Measurements from ENCODE around the gene ARF5. TPM values are rescaled to one million over a fixed set of nuclear protein-coding genes. Genes with fewer than 3 reads are reported as not detected.

ARF5 gene
- total and polyA plus RNA-seq, 7 experiments from 2014 or later = 74.6 to 158 (median 107) TPM

- Mint-ChIP-seq H3K4me1 (peaks cover 21 to 46% (median 40%) of the 10 kb centered on the region in 7 donors), H3K36me3 (peaks cover 5 to 52% (median 21%) of the 10 kb centered on the region in 5 donors), H3K9me3 (peaks cover 0 to 2% (median 0%) of the 10 kb centered on the region in 11 donors), H3K4me3 (no peak overlapping the region), H3K27ac (no peak overlapping the region), H3K27me3 (no peaks in the 10 kb centered on the region)
- Histone ChIP-seq H3K9me3 (ENCODE audit: control insufficient read depth in 2 of 3, low read length in 3 of 3) (no peaks in the 10 kb centered on the region), H3K27ac (ENCODE audit: low read depth, low read length) (no peak overlapping the region), H3K36me3 (ENCODE audit: control insufficient read depth in 2 of 3, insufficient read depth in 3 of 3, low read length in 3 of 3) (peaks cover 0 to 42% (median 6%) of the 10 kb centered on the region in 3 experiments), H3K4me3 (ENCODE audit: low read length) (no peak overlapping the region), H3K27me3 (ENCODE audit: control insufficient read depth in 2 of 2, insufficient read depth in 2 of 2, low read length in 2 of 2) (no peaks in the 10 kb centered on the region), H3K4me1 (ENCODE audit: control insufficient read depth in 2 of 2, insufficient read depth in 2 of 2, low read length in 2 of 2) (peaks cover 14 to 18% of the 10 kb centered on the region in 2 donors)
- ChIA-PET POLR2A (no interaction called here), CTCF (interaction anchor here (0.6 kb wide), 1 partner anchor 46 kb away, joined by 8 read pairs; no protein-coding TSS in a partner anchor)
- DNase-seq (no peak), ATAC-seq (no peak)
- intact Hi-C loops (cut with micrococcal nuclease) = no loop called here
Measured at GRCh38 chr7:127578036-127578684, 10.1 kb upstream of the ARF5 start.

- POLR2A ChIA-PET = no interaction called here
- peaks cover 27 to 53% (median 47%) of the 10 kb centered on the region in 7 donors for H3K4me1 Mint-ChIP-seq
- Histone ChIP-seq H3K27ac (ENCODE audit: low read depth, low read length) (no peak overlapping the region), H3K9me3 (ENCODE audit: control insufficient read depth in 2 of 3, low read length in 3 of 3) (no peaks in the 10 kb centered on the region), H3K4me3 (ENCODE audit: low read length) (no peak overlapping the region), H3K4me1 (ENCODE audit: control insufficient read depth in 2 of 2, insufficient read depth in 2 of 2, low read length in 2 of 2) (peaks cover 20 to 24% of the 10 kb centered on the region in 2 donors), H3K36me3 (ENCODE audit: control insufficient read depth in 2 of 3, insufficient read depth in 3 of 3, low read length in 3 of 3) (peaks cover 0 to 42% (median 6%) of the 10 kb centered on the region in 3 experiments), H3K27me3 (ENCODE audit: control insufficient read depth in 2 of 2, insufficient read depth in 2 of 2, low read length in 2 of 2) (no peaks in the 10 kb centered on the region)
- H3K27me3 Mint-ChIP-seq = no peaks in the 10 kb centered on the region
- ATAC-seq (no peak), DNase-seq (no peak)
- intact Hi-C loops (cut with micrococcal nuclease) = no loop called here
- no peak overlapping the region for H3K4me3 Mint-ChIP-seq
- peak overlapping the region in 2 of 9 donors; percentile 8 to 34 for H3K27ac Mint-ChIP-seq
- H3K36me3 Mint-ChIP-seq = peaks cover 8 to 59% (median 22%) of the 10 kb centered on the region in 5 donors
- CTCF ChIA-PET = interaction anchor here (0.6 to 0.9 kb wide), 2 partner anchors 45 to 231 kb away, joined by 8 to 10 read pairs; no protein-coding TSS in a partner anchor
- peaks cover 0 to 2% (median 0%) of the 10 kb centered on the region in 11 donors for H3K9me3 Mint-ChIP-seq
Measured at GRCh38 chr7:127578711-127579275, 9.4 kb upstream of the ARF5 start.

GRCh38 chr7:127580612-127581011 lies 7.6 kb upstream of the ARF5 start:
- no peak overlapping the region for H3K27ac ChIP-seq (ENCODE audit: low read depth, low read length)
- H3K4me1 ChIP-seq (ENCODE audit: control insufficient read depth in 2 of 2, insufficient read depth in 2 of 2, low read length in 2 of 2) = peaks cover 33 to 37% of the 10 kb centered on the region in 2 donors
- H3K9me3 Mint-ChIP-seq = peaks cover 0 to 2% (median 0%) of the 10 kb centered on the region in 11 donors
- peaks cover 38 to 70% (median 61%) of the 10 kb centered on the region in 7 donors for H3K4me1 Mint-ChIP-seq
- peaks cover 0 to 43% (median 6%) of the 10 kb centered on the region in 3 experiments for H3K36me3 ChIP-seq (ENCODE audit: control insufficient read depth in 2 of 3, insufficient read depth in 3 of 3, low read length in 3 of 3)
- CTCF ChIA-PET = no interaction called here
- H3K4me3 ChIP-seq (ENCODE audit: low read length) = no peak overlapping the region
- H3K27ac Mint-ChIP-seq = peak overlapping the region in 3 of 9 donors; percentile 0 to 13 (median 7)
- no peaks in the 10 kb centered on the region for H3K27me3 ChIP-seq (ENCODE audit: control insufficient read depth in 2 of 2, insufficient read depth in 2 of 2, low read length in 2 of 2)
- peak overlapping the region in 2 of 10 donors; percentile 40 to 41 for H3K4me3 Mint-ChIP-seq
- no peak for ATAC-seq
- H3K27me3 Mint-ChIP-seq = no peaks in the 10 kb centered on the region
- peaks cover 8 to 58% (median 19%) of the 10 kb centered on the region in 5 donors for H3K36me3 Mint-ChIP-seq
- H3K9me3 ChIP-seq (ENCODE audit: control insufficient read depth in 2 of 3, low read length in 3 of 3) = no peaks in the 10 kb centered on the region
- DNase-seq = no peak
- POLR2A ChIA-PET = no interaction called here
- intact Hi-C loops (cut with micrococcal nuclease) = loop anchor here in 1 of 2 donors (10.0 kb wide), 1 partner anchor 554 kb away; no protein-coding TSS in a partner anchor

GRCh38 chr7:127581716-127582115 lies 6.5 kb upstream of the ARF5 start:
- H3K4me1 ChIP-seq (ENCODE audit: control insufficient read depth in 2 of 2, insufficient read depth in 2 of 2, low read length in 2 of 2) = peaks cover 37 to 43% of the 10 kb centered on the region in 2 donors
- DNase-seq = no peak
- intact Hi-C loops (cut with micrococcal nuclease) = loop anchor here in 1 of 2 donors (10.0 kb wide), 1 partner anchor 553 kb away; no protein-coding TSS in a partner anchor

GRCh38 chr7:127582361-127582760 lies 5.8 kb upstream of the ARF5 start:
- Mint-ChIP-seq H3K9me3 (peaks cover 0 to 2% (median 0%) of the 10 kb centered on the region in 11 donors), H3K4me3 (peak overlapping the region in 4 of 10 donors; percentile 32 to 93 (median 88)), H3K36me3 (peaks cover 8 to 57% (median 15%) of the 10 kb centered on the region in 5 donors), H3K4me1 (peaks cover 43 to 88% (median 79%) of the 10 kb centered on the region in 7 donors), H3K27ac (peak overlapping the region in 1 of 9 donors; percentile 26), H3K27me3 (no peaks in the 10 kb centered on the region)
- Histone ChIP-seq H3K9me3 (ENCODE audit: control insufficient read depth in 2 of 3, low read length in 3 of 3) (no peaks in the 10 kb centered on the region), H3K27ac (ENCODE audit: low read depth, low read length) (no peak overlapping the region), H3K4me1 (ENCODE audit: control insufficient read depth in 2 of 2, insufficient read depth in 2 of 2, low read length in 2 of 2) (peaks cover 37 to 43% of the 10 kb centered on the region in 2 donors), H3K36me3 (ENCODE audit: control insufficient read depth in 2 of 3, insufficient read depth in 3 of 3, low read length in 3 of 3) (peaks cover 0 to 43% (median 6%) of the 10 kb centered on the region in 3 experiments), H3K4me3 (ENCODE audit: low read length) (no peak overlapping the region), H3K27me3 (ENCODE audit: control insufficient read depth in 2 of 2, insufficient read depth in 2 of 2, low read length in 2 of 2) (no peaks in the 10 kb centered on the region)
- ChIA-PET POLR2A (no interaction called here), CTCF (interaction anchor here (1.1 kb wide), 1 partner anchor 138 kb away, joined by 3 read pairs; no protein-coding TSS in a partner anchor)
- DNase-seq (no peak), ATAC-seq (no peak)
- intact Hi-C loops (cut with micrococcal nuclease) = loop anchor here in 1 of 2 donors (10.0 kb wide), 1 partner anchor 552 kb away; no protein-coding TSS in a partner anchor

More at GRCh38 chr7:127581716-127582115, 6.5 kb upstream of the ARF5 start:
- POLR2A ChIA-PET = no interaction called here
- H3K4me1 Mint-ChIP-seq = peaks cover 42 to 81% (median 72%) of the 10 kb centered on the region in 7 donors
- H3K27ac Mint-ChIP-seq = peak overlapping the region in 2 of 9 donors; percentile 9 to 57
- CTCF ChIA-PET = interaction anchor here (1.1 kb wide), 1 partner anchor 138 kb away, joined by 3 read pairs; no protein-coding TSS in a partner anchor
- no peaks in the 10 kb centered on the region for H3K9me3 ChIP-seq (ENCODE audit: control insufficient read depth in 2 of 3, low read length in 3 of 3)
- H3K4me3 ChIP-seq (ENCODE audit: low read length) = no peak overlapping the region
- ATAC-seq = no peak
- H3K27me3 Mint-ChIP-seq = no peaks in the 10 kb centered on the region
- no peaks in the 10 kb centered on the region for H3K27me3 ChIP-seq (ENCODE audit: control insufficient read depth in 2 of 2, insufficient read depth in 2 of 2, low read length in 2 of 2)
- H3K9me3 Mint-ChIP-seq = peaks cover 0 to 2% (median 0%) of the 10 kb centered on the region in 11 donors
- H3K27ac ChIP-seq (ENCODE audit: low read depth, low read length) = no peak overlapping the region
- peak overlapping the region in 4 of 10 donors; percentile 7 to 86 (median 33) for H3K4me3 Mint-ChIP-seq
- H3K36me3 ChIP-seq (ENCODE audit: control insufficient read depth in 2 of 3, insufficient read depth in 3 of 3, low read length in 3 of 3) = peaks cover 0 to 43% (median 6%) of the 10 kb centered on the region in 3 experiments
- peaks cover 8 to 57% (median 19%) of the 10 kb centered on the region in 5 donors for H3K36me3 Mint-ChIP-seq

- Histone ChIP-seq H3K27ac (ENCODE audit: low read depth, low read length) (peak overlapping the region; percentile 88), H3K4me1 (ENCODE audit: control insufficient read depth in 2 of 2, insufficient read depth in 2 of 2, low read length in 2 of 2) (peaks cover 45 to 55% of the 10 kb centered on the region in 2 donors), H3K36me3 (ENCODE audit: control insufficient read depth in 2 of 3, insufficient read depth in 3 of 3, low read length in 3 of 3) (peaks cover 0 to 29% (median 6%) of the 10 kb centered on the region in 3 experiments), H3K4me3 (ENCODE audit: low read length) (peak overlapping the region; percentile 87), H3K27me3 (ENCODE audit: control insufficient read depth in 2 of 2, insufficient read depth in 2 of 2, low read length in 2 of 2) (no peaks in the 10 kb centered on the region), H3K9me3 (ENCODE audit: control insufficient read depth in 2 of 3, low read length in 3 of 3) (no peaks in the 10 kb centered on the region)
- Mint-ChIP-seq H3K4me3 (peak overlapping the region; percentile 86 to 98 (median 92)), H3K27ac (peak overlapping the region; percentile 77 to 97 (median 94)), H3K36me3 (peaks cover 8 to 38% (median 10%) of the 10 kb centered on the region in 5 donors), H3K9me3 (peaks cover 0 to 2% (median 0%) of the 10 kb centered on the region in 11 donors), H3K27me3 (no peaks in the 10 kb centered on the region), H3K4me1 (peaks cover 50 to 90% (median 80%) of the 10 kb centered on the region in 7 donors)
- intact Hi-C loops (cut with micrococcal nuclease) = loop anchor here (1.0 to 10.0 kb wide), 11 partner anchors 172 to 1638 kb away; partner anchors contain the start of genes HILPDA (in 2 of the 2), RBM28 (in 2 of the 2), ATP6V1F (in 1 of the 2) and IMPDH1 (in 1 of the 2)
- no peak for DNase-seq
- ChIA-PET POLR2A (interaction anchor here (0.9 to 5.9 kb wide), 4 partner anchors 67 to 192 kb away, joined by 3 to 40 read pairs (median 12); partner anchors contain the start of genes SND1 and ZNF800), CTCF (no interaction called here)
- ATAC-seq = no peak
Measured at GRCh38 chr7:127584648-127585043, 3.6 kb upstream of the ARF5 start.

Data from naive thymus-derived CD4-positive, alpha-beta T cell (primary cell).